Activated effector memory CD4-positive, alpha-beta T cell treated with Interleukin-2 at 50 U/mL for 16 hours (primary cell): ENCODE data around the gene SMYD5.
"Not testable (repeated sequence)": the region's sequence is repeated elsewhere in the genome, so short reads cannot be mapped to it uniquely, and the experiment has no call there.

Experiments
- DNase-seq: peaks from one replicate; pipeline ENCODE4 v3.0.0-alpha.2; 2020

Gene SMYD5

DNA sequence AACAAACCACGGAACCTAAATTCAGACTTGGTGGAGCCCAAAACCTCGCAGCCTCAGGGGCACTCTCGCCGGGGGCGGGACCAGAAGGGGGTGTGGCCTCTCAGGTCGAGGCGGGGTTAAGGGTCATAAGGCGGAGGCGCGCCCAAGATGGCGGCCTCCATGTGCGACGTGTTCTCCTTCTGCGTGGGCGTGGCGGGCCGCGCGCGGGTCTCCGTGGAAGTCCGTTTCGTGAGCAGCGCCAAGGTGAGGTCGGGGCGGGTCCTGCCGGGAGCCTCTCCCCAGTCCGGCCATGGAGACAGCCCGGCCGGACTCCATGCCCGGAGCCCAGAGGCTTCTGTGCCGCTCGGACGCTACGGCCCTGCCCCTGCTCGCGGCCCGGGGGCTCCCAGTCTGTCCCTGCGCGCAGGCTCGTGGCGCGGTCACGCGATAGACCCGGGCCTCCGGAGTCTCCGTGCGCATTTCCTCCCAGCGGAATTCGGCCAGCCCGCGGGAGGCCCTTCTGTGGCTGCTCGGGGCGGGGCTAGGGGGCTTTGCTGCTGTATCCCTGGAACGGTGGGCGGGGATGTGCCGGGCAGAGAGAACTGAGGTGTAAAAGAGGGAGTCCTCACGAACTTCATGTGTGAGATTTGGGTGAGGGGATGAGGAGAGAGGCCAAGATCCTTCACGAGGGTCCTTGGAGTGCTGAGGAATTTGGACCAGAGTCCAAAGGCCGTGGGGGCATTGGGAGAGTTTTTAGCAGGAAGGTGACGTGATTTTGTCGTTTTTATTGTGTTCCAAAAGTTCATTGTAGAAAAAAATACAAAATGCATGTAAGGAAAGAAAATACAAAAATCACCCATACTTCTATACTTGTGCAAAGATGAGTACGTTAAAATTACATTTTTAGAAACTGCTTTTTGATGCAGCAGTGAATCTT lies at the start of gene SMYD5:
Gene SMYD5 (plus strand): TSS at position 126 of the 916 bp plus-strand sequence. CDS start 22 bp downstream, at position 148.
- peak; percentile 89 for DNase-seq

DNA sequence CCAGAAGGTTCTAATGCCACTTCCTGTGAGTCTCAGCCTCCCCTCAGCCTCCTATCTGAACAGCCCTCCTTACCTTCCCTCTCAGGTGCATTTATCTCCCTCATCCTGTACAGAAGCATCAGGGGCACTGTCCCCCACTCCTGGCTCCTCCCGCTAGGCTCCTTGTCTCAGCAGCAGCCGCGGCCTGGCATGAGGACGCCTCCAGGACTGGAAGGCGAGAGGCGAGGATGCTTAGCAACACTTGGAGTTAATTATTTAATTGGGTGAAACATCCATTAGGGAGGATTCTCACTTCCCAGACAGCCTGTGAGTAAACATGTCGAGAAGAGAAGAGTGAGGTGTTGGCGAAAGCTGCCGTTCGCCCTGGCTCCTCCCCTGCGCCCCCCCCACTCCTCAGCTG lies 48.1 kb upstream of the SMYD5 start:
- not testable (repeated sequence) for DNase-seq

DNA sequence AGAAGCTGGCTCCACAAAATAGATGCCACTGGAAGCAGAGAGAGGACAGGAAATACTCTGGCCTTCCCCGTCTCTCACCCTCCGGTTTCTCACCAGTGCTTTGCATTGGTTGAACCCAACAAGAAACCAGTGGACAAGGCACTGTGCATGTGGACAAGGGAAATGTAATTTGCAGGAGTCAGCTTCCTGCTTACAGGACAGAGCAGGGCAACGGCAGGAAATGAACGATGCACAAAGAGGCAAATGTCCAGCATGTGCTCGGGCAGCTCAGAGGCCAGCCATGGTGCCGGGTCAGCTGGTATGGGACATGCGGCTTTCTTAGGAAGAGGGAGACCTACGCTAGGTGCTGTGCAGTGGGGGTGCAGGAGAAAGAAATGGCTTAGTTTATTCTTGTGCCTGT lies 47.2 kb upstream of the SMYD5 start:
- not testable (repeated sequence) for DNase-seq

DNA sequence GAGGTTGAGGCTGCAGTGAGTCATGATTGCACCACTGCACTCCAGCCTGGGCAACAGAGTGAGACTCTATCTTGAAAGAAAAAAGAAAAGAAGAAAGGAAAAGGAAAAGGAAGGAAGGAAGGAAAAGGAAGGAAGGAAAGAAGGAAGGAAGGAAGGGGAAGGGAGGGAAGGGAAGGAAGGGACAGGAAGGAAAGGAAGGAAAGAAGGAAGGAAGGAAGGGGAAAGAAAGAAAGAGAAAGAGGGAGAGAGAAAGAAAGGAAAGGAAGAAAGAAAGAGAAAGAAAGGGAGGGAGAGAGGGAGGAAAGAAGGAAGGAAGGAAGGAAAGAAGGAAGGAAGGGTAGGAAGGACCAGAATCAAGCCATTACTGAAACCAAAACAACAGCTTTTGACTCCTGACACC lies 45.7 kb upstream of the SMYD5 start:
- not testable (repeated sequence) for DNase-seq

DNA sequence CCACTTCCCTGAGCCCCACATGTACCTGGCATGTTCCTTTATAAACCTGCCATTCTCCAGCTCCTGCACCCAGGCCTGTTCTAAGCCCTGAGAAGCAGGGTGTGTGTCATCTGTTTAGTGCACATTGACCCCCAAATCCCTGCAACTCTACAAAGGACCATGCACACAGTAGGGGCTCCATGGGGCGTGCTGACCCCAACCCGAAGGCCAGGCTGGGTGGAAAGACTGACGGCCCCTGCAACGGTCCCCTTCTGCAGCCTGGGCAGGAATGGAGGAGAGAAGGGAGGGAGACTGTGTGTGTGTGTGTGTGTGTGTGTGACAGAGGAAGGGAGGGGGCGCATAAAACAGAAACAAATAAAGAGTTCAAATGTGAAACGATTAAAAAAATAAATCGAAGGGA lies 43.7 kb upstream of the SMYD5 start:
- DNase-seq: not testable (repeated sequence)

DNA sequence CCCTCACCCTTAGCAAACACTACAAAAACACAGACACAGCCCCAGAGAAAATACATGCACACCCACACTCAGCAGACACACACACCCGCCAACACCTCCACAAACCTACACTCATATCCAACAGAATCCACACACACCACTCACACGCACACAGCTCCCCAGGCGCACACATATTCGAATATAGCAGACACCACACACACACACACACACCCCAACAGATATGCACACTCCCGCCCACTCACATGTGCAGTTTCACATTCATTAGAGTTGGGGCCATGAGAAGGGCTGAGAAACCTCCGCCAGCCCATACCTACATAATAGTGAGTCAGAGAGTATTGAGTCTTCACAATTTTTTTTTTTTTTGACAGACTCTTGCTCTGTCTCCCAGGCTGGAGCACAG lies 41.1 kb upstream of the SMYD5 start:
- DNase-seq: no peak

DNA sequence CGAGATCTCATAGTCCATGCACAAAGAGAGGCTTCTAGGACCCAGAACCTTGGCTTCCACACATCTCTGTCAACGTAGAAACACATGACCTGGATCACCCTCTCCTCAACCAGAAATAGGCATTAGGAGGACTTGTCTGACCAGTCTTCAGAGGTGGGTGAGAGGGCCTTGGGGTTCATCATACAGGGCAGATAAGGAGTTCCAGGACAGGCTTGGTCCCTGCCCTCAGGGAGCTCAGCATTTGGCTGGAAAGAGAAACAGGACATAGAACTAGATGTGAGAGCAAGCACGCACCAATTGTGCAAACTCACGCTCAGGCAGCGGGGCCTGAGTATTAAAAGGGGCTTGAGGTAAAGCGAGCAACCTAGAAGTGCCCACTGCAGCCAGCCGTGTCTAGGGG lies 40.3 kb upstream of the SMYD5 start:
- no peak for DNase-seq

DNA sequence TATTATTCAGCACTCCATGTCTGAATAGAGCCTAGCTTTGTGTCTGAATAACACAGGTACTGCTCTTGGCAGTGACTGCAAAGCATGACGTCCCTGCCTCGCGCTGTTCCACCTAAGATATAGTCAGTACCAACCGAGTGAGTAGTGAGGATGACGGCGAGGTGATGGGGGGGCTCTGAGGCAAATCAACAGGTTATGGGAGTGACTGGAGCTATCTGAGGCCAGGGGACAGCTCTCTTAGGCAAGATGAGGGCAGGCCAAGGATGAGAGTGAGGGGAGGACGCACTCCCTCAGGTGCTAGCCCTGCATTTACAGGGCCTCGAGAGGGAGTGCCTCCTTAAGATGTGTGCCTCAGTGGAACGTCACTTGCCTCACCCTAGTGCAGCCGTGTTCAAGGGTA lies 39.8 kb upstream of the SMYD5 start:
- DNase-seq: no peak

DNA sequence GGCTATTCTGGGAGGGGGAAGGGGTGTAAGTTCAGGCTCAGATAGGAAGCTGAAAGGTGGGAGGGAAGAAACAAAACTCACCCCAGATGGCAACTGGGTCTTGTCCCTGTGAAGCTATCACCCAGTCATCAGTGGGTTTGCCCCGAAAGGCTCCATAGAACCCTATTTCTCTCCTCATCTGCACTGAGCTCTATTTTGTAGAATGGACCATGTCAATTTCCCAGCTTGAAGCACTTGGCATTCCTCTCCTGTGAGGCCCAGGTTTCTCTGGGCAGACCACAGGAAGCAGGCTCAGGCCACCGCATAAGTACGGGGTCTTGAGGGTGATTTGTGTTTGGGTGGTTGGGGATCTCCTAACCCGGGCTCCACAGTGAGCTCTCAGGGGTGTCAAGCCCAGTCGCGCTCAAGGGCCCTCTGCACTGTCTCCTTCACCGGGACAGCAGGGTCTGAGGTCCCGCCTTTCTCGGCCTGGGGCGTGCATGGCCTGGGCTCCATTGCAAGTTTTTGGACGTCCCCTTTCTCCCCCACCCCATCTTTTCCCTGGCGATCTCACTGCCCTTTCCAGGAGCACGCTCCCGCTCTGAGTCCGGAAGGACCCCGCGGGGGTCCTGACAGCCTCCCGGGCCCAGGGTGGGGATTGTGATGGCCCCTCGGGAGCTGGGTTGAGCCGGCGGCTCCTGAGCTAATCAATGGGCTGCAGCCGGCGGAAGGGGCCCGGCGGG lies 38.9 kb upstream of the SMYD5 start:
- DNase-seq: no peak

DNA sequence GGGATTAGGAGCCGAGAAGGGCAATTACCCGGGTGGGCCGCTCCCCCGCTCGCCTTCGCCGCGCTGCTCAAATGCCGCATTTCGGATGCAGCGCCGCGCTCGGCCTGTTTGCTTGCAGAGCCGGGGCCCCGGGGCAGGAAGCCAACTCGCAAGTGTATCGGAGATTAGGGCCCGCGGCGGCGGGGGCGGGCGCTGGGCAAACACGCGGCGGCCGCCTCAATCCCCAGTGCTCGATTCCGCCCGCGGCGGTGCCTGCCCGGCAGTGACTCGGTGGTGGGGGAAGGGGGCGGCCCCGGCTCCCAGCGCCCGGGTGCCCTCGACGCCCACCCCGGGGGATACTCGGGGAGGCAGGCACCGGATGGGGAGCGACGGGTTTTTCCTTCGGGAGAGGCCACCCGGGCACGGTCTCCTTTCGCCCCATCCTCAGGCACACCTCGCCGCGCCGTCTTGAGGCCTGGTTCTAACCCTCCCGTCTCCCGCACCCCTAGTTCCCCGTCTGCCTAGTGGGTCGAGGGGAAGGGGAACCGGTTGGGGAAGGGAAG lies 38.3 kb upstream of the SMYD5 start:
- DNase-seq: peak; percentile 60

DNA sequence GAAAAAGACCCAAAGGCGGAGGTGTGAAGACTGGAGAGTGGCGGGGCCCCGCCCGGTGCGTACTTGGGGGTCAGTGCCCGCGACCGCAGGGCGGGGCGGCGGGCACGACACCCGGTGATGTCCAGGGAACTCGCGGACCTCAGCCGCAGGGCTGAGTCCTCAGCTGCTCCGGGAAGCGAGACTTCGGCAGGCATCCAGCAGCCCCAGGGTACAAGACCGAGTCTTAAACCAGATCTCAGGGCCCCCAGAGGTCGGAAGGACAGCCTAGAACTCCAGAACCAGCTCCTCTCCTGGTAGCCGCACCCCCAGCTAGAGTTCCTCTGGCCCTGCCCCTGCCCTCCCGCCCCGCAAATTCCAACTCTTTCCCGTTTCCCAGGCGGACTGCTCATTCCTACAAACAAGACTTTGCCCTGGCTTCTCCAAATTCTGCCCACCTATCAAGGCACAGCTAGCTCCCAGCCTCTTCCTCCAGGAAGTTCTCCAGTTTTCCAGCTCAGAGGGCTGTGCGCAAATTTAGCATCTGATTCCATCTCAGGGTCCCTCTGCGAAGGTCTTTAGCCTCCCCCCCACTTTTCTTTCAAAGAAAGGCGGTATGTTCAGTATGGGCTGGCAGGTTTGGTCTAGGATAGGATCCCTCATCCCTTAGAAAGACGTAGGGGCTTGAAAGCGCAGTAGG lies 37.7 kb upstream of the SMYD5 start:
- DNase-seq: no peak

DNA sequence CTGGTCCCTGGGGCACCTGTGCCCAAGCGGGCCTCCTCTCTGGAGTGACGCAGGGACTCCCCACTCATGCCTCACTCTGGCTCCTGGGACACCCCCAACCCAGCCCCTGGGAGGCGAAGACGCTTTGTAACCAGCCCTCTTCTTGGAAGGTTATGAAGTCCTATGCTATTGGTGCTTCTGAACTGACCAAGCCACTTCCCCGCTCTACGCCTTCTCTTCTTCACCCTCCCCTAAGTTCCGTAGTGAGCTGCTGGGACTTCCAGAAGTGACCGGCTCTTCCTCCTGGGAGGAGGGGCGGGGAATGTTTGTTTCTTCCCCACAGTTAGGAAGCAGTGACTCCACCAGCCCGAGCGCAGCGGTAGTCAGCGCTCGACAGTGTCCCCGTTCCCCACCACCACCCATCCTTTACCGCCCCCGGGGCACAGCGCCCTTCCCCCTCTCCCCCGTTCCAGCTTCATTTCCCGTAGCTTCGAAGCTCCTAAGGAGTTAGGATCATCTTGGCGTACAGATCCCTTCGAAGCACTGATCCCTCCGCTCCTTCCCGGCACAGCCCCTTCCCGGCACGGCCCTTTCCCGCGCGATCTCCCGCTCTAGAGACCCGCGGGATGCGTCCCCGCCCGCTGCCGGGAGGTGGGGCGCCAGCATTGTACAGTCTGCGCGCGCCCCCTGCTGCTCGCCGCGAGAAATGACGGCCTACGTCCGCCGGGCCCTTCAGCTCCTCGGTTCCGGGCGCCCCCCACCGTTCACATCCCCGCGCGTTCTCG lies 37.0 kb upstream of the SMYD5 start:
- DNase-seq: peak; percentile 79

DNA sequence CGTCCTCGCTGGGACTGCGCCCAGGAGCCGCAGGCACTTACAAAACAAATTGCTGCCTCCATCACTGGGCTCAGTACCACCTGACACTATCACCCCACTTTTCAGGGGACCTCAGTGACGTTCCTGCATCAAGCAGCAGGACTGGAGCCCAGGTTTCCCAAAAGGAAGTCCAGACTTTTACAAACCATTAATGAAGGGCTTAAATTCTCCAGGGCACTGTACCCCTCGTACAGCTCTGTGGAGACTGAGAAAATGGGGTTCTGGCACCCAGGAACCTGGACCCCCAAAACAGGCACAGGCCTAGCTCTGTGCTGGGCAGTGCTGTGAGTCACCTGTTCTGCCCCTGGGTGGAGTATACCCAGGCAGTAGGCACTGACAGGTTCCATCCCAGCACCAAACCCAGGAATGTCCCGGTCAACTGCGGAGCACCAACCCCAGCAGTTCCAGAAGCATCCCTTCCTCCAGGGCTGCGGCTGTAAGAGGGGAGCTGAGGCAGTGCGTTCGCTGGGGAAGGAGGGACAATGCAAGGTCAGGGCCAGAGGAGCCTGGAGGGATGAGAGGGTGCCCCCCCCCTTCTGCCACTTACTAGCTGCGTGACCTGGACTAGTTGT lies 36.3 kb upstream of the SMYD5 start:
- no peak for DNase-seq

DNA sequence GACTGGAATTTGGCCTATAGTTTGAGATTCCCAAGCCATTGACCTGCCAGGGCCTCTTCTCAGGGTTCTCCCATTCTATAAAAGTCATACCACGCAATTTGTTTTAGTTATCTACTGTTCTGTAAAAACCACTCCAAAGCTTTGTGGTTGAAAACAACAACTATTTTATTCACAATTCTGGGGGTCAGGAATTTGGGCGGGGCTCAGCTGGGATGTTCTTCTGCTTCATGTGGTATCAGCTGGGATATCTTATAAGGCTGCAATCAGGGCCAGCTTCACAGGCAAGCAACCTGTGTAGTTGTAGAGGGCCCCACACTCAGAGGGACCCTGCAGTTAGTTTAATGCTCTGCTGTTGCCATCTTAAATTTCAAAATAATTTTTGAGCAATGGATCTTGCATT lies 28.1 kb upstream of the SMYD5 start:
- no peak for DNase-seq

DNA sequence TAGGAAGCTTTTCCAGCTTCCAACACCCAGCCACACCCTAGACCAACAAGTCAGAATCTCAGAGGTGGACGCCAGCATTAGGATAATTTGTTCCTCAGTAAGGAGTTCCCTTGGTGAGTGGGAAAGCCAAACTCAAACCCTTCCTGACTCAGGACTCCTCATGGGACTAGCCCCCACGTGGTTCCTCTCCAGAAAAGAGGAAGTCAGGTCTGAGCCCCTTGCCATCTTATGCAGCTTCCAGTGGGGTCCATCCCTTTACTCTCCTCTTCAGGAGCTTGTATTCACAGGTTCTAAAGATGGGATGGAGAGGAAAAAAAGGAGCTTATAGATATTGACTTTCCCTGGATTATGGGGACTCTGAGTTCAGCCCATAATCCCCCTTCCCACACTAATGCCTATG lies 26.5 kb upstream of the SMYD5 start:
- no peak for DNase-seq

DNA sequence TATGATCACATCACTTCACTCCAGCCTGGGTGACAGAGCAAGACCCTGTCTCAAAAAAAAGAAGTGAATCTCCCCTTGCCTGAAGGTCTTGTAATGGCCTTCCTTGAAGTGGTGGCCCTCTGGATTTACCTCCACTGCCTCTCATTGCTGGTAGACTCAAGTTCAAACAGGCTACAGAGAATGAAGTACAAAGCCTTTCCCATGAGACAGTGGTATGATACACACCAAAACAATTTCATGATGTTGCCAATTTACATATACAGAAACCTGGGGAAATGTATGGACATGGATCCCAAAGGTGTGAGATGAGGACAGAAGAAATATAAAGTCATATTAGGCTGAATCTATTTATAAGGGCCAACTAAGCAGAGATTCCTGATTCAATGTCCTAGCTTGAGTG lies 16.5 kb upstream of the SMYD5 start:
- no peak for DNase-seq

DNA sequence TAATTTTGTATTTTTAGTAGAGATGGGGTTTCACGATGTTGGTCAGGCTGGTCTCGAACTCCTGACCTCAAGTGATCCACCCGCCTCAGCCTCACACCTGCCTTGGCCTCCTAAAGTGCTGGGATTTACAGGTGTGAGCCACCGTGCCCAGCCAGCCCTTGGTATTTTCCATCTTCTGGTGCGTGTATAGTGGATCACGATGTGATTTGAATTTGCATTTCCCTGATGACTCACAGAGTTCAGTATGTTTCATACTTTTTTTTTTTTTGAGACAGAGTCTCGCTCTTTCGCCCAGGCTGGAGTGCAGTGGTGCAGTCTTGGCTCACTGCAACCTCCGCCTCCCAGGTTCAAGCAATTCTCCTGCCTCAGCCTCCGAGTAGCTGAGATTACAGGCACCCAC lies 13.8 kb upstream of the SMYD5 start:
- DNase-seq: not testable (repeated sequence)

DNA sequence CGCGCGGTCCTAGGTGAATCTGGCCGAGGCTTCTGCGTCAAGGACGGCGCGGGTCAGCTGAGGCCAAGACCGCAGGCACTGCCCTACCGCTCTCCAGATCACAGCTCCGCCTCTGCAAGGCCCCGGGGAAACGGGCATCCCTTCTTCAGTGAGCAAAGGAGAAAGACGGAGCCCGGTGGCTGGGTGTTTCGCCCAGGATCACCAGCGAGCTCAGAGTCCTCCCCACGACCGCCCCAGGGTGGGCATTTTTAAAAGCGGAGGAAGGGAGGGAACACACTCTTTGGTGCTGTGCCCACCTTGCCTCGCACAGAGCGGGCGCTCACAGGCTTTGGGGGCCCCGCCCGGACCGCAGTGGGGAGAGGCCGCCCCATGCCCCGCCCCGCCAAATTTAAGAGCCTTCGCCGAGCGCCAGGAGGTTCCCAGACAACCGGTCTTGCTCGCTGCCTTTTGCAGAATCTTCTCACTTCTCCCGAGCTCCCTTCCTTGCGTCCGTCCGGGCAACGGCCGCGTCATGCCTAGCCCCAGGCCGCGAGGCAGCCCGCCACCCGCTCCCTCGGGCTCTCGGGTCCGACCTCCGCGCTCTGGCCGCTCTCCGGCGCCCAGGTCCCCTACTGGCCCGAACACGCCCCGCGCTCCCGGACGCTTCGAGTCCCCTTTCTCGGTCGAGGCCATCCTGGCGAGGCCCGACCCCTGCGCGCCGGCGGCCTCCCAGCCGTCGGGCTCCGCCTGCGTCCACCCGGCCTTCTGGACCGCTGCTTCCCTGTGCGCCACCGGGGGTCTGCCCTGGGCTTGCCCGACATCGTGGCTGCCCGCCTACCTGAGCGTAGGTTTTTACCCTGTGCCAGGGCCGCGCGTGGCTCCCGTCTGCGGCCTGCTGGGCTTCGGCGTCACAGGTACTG lies 11.6 kb upstream of the SMYD5 start, which contains the start of gene NOTO:
Gene NOTO (plus strand): TSS at position 419 of the 899 bp plus-strand sequence. CDS start 93 bp downstream, at position 512.
- no peak for DNase-seq

DNA sequence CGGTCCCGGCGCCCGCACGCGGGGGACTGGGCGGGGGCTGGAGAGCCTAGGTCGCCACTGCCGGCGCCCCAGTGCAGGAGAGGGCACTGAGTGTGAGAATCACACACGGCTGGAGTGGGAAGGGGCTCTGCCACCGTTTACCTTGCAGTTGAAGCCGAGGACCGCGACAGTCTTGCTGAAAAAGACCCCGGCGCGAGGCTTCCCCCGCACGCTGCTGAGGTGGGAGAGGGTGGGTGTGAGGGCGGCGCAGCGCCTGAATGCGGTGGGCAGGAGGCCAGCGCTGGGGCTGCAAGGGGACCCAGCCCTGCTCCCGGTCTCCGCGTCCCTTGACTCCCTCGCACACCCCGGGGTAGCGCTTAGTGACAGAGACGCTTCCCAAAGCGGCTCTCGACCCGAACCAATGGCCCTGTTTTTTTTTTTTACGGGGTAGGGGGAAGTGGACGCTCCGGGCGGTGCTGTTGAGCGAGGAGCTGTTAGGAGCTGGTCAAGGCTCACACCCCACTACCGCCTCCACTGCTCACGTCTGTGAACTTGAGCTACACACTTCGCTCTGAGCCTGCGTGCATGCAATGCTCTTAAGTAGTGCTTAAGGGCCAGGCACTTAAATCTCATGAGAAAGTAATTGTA lies 10.9 kb upstream of the SMYD5 start:
- DNase-seq: no peak

DNA sequence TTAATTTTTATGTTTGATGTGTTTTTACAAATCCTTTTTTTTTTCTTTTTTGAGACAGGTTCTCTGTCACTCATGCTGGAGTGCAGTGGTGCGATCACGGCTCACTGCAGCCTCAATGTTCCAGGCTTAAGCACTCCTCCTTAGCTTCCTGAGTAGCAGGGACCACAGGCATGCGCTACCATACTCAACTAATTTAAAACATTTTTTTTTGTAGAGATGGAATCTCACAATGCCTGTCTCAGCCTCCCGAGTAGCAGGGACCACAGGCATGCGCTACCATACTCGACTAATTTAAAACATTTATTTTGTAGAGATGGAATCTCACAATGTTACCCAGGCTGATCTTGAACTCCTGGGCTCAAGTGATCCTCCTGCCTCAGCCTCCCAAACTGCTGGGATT lies 8.4 kb upstream of the SMYD5 start:
- DNase-seq: no peak
